Myometrial cell (primary cell): ENCODE measurements around the gene TATDN3. TPM values are rescaled to one million over a fixed set of nuclear protein-coding genes. Genes with fewer than 3 reads are reported as not detected.

Source experiments
- total RNA-seq: library from RNA; depleted of rRNA; stranded (reverse); fragments of >200 nt; gene quantifications from 2 replicates; pipeline ENCODE4 v1.2.3, GENCODE V29; 2015

TATDN3 gene
- total RNA-seq, result 9.2 and 17.4 TPM in 2 replicates

GRCh38 chr1:212791676-212792395, at the start of gene TATDN3, which contains the start of gene NSL1:
Gene TATDN3 (plus strand): TSS chr1:212791894. CDS start chr1:212791922, 28 bp downstream.
Gene NSL1 (minus strand): TSS chr1:212791777. CDS start chr1:212791763, 14 bp downstream.

GRCh38 chr1:212847549-212847948, 55.9 kb downstream of the TATDN3 start, which contains the start of gene SPATA45:
Gene SPATA45 (minus strand): TSS chr1:212847649. CDS start chr1:212836149, 11,500 bp downstream.

GRCh38 chr1:212857992-212858460, 66.3 kb downstream of the TATDN3 start, which contains the start of gene FLVCR1:
Gene FLVCR1 (plus strand): TSS chr1:212858275. CDS start chr1:212858453, 178 bp downstream.

Other genes with a start within 250 kb of the TATDN3 start
- gene ATF3, start 183.1 kb upstream of the TATDN3 start, total RNA-seq, result 1.9 and 3.2 TPM in 2 replicates
- 0.35 and 1.4 TPM in 2 replicates for gene BATF3, start 92.1 kb upstream of the TATDN3 start, total RNA-seq
- 19.0 and 25.0 TPM in 2 replicates for gene NSL1, start 117 bp upstream of the TATDN3 start, total RNA-seq
- gene SPATA45, start 55.8 kb downstream of the TATDN3 start, total RNA-seq, result not detected in 2 replicates
- 8.0 and 13.5 TPM in 2 replicates for gene FLVCR1, start 66.4 kb downstream of the TATDN3 start, total RNA-seq
- gene VASH2, start 158.6 kb downstream of the TATDN3 start, total RNA-seq, result under 0.01 TPM in 1 of 2 replicates, not detected in the other
- 24.8 and 31.7 TPM in 2 replicates for gene ANGEL2, start 224.0 kb downstream of the TATDN3 start, total RNA-seq